SK-N-SH treated with all-trans-retinoic acid at 6 μM for 48 hours (cell line): ENCODE measurements around the gene BNIPL.

Source experiments
- ATAC-seq: fragments of 200-7000 bp; cut with Tn5 transposase; 3 replicates; pipeline ENCODE4 v1.9.1; 2020; ENCODE audit warnings: mild to moderate bottlenecking, moderate library complexity
- BACH2 ChIP-seq: fragments of 250-450 bp; sonication (Bioruptor Pico); IDR thresholded peaks from 2 replicates; pipeline ENCODE4 v1.9.0; 2021; ENCODE audit warnings: mild to moderate bottlenecking, borderline replicate concordance
- CSDC2 ChIP-seq: fragments of 250-450 bp; sonication (Bioruptor Pico); IDR thresholded peaks from 2 replicates; pipeline ENCODE4 v1.5.0; 2020; ENCODE audit warnings: mild to moderate bottlenecking, moderate library complexity
- ESRRG ChIP-seq: fragments of 250-450 bp; sonication (Bioruptor Pico); IDR thresholded peaks from 2 replicates; pipeline ENCODE4 v1.6.1; 2021; ENCODE audit warnings: mild to moderate bottlenecking
- GLIS3 ChIP-seq: fragments of 250-450 bp; sonication (Bioruptor Pico); IDR thresholded peaks from 2 replicates; pipeline ENCODE4 v1.5.0; 2020; ENCODE audit warnings: mild to moderate bottlenecking, moderate library complexity
- ISL1 ChIP-seq: fragments of 250-450 bp; sonication (Bioruptor Pico); IDR thresholded peaks from 2 replicates; pipeline ENCODE4 v2.1.2; 2022; ENCODE audit warnings: mild to moderate bottlenecking, moderate library complexity
- OSR1 ChIP-seq: fragments of 250-450 bp; sonication (Bioruptor Pico); IDR thresholded peaks from 2 replicates; pipeline ENCODE4 v1.8.0; 2022; ENCODE audit warnings: moderate library complexity, mild to moderate bottlenecking, inconsistent platforms
- PPARA ChIP-seq: fragments of 250-450 bp; sonication (Bioruptor Pico); IDR thresholded peaks from 2 replicates; pipeline ENCODE4 v1.5.0; 2020; ENCODE audit warnings: mild to moderate bottlenecking, borderline replicate concordance
- RARB ChIP-seq: fragments of 250-450 bp; sonication (Bioruptor Pico); IDR thresholded peaks from 2 replicates; pipeline ENCODE4 v1.8.0; 2021; ENCODE audit warnings: mild to moderate bottlenecking, moderate library complexity
- SNAI2 ChIP-seq: fragments of 250-450 bp; sonication (Bioruptor Pico); IDR thresholded peaks from 2 replicates; pipeline ENCODE4 v1.5.0; 2020; ENCODE audit warnings: mild to moderate bottlenecking, moderate library complexity
- TCF4 ChIP-seq: fragments of 250-450 bp; sonication (Bioruptor Pico); IDR thresholded peaks from 2 replicates; pipeline ENCODE4 v1.8.0; 2021; ENCODE audit warnings: mild to moderate bottlenecking, moderate library complexity, borderline replicate concordance
- TOX ChIP-seq: fragments of 250-450 bp; sonication (Bioruptor Pico); IDR thresholded peaks from 2 replicates; pipeline ENCODE4 v1.8.0; 2021; ENCODE audit warnings: mild to moderate bottlenecking, moderate library complexity, borderline replicate concordance
- ZC3H10 ChIP-seq: fragments of 250-450 bp; sonication (Bioruptor Pico); IDR thresholded peaks from 2 replicates; pipeline ENCODE4 v1.5.1; 2021; ENCODE audit warnings: mild to moderate bottlenecking, moderate library complexity
- ZFP3 ChIP-seq: fragments of 250-450 bp; sonication (Bioruptor Pico); IDR thresholded peaks from 2 replicates; pipeline ENCODE4 v1.5.0; 2020; ENCODE audit warnings: mild to moderate bottlenecking, moderate library complexity
- ZNF565 ChIP-seq: fragments of 450-650 bp; formaldehyde crosslinking; conservative IDR thresholded peaks from 2 replicates; pipeline ENCODE4 v1.5.0; 2020; ENCODE audit warnings: low read depth, mild to moderate bottlenecking, moderate library complexity
- ZNF70 ChIP-seq: fragments of 450-650 bp; formaldehyde crosslinking; IDR thresholded peaks from 2 replicates; pipeline ENCODE4 v1.5.0; 2020; ENCODE audit warnings: mild to moderate bottlenecking, moderate library complexity
- ZNF8 ChIP-seq: fragments of 450-650 bp; formaldehyde crosslinking; IDR thresholded peaks from 2 replicates; pipeline ENCODE4 v1.5.0; 2020; ENCODE audit warnings: mild to moderate bottlenecking, moderate library complexity
- TF ChIP-seq, protein P1 (sequence below): fragments of 250-450 bp; sonication (Bioruptor Pico); IDR thresholded peaks from 2 replicates; pipeline ENCODE4 v1.5.1; 2021; ENCODE audit warnings: mild to moderate bottlenecking, moderate library complexity
- TF ChIP-seq, protein P2 (sequence below): fragments of 250-450 bp; sonication (Bioruptor Pico); IDR thresholded peaks from 2 replicates; pipeline ENCODE4 v1.5.0; 2020; ENCODE audit warnings: mild to moderate bottlenecking, moderate library complexity
- TF ChIP-seq, protein P3 (sequence below): fragments of 250-450 bp; sonication (Bioruptor Pico); IDR thresholded peaks from 2 replicates; pipeline ENCODE4 v1.8.0; 2020; ENCODE audit warnings: mild to moderate bottlenecking, moderate library complexity, borderline replicate concordance

The BNIPL gene

DNA sequence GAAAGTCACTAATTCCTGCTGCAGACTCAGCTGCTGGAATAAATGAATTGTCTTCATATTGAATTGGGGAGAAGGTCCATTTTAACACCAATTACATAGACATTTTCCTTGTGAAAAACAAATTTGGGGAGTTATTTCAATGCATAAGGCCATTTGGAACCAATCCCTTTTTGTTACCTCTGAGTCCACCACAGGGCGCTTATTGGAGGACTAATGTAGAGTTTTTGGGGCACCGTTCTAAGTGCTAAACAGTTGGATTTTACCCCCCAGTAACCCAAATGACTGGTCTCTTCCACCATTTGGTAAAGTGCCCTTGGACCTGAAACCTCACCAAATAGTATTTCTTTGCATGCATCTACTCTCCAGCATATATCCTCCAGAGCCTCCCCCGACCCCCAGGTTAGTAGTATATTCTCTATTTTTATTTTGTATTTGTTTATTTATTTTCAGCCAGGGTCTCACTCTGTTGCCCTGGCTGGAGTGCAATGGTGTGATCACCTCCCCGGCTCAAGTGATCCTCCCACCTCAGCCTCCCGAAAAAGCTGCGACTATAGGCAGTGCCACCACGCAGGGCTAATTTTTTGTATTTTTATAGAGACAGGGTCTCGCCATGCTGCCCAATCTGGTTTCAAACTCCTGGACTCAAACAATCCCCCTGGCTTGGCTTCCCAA lies 26.6 kb upstream of the BNIPL start:
- ATAC-seq = no peak
- TF ChIP-seq ZNF70 (CRISPR knock-in tag) (no peak), ZC3H10 (CRISPR knock-in tag) (no peak), BACH2 (no peak), ESRRG (CRISPR knock-in tag) (no peak), OSR1 (CRISPR knock-in tag) (no peak), ISL1 (CRISPR knock-in tag) (no peak), ZNF565 (no peak), PPARA (CRISPR knock-in tag) (no peak), TCF4 (CRISPR knock-in tag) (no peak), SNAI2 (no peak), RARB (CRISPR knock-in tag) (no peak), ZNF8 (CRISPR knock-in tag) (no peak)
- TF ChIP-seq, protein P1, sequence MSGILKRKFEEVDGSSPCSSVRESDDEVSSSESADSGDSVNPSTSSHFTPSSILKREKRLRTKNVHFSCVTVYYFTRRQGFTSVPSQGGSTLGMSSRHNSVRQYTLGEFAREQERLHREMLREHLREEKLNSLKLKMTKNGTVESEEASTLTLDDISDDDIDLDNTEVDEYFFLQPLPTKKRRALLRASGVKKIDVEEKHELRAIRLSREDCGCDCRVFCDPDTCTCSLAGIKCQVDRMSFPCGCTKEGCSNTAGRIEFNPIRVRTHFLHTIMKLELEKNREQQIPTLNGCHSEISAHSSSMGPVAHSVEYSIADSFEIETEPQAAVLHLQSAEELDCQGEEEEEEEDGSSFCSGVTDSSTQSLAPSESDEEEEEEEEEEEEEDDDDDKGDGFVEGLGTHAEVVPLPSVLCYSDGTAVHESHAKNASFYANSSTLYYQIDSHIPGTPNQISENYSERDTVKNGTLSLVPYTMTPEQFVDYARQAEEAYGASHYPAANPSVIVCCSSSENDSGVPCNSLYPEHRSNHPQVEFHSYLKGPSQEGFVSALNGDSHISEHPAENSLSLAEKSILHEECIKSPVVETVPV (CRISPR knock-in tag) = no peak
- TF ChIP-seq, protein P2, sequence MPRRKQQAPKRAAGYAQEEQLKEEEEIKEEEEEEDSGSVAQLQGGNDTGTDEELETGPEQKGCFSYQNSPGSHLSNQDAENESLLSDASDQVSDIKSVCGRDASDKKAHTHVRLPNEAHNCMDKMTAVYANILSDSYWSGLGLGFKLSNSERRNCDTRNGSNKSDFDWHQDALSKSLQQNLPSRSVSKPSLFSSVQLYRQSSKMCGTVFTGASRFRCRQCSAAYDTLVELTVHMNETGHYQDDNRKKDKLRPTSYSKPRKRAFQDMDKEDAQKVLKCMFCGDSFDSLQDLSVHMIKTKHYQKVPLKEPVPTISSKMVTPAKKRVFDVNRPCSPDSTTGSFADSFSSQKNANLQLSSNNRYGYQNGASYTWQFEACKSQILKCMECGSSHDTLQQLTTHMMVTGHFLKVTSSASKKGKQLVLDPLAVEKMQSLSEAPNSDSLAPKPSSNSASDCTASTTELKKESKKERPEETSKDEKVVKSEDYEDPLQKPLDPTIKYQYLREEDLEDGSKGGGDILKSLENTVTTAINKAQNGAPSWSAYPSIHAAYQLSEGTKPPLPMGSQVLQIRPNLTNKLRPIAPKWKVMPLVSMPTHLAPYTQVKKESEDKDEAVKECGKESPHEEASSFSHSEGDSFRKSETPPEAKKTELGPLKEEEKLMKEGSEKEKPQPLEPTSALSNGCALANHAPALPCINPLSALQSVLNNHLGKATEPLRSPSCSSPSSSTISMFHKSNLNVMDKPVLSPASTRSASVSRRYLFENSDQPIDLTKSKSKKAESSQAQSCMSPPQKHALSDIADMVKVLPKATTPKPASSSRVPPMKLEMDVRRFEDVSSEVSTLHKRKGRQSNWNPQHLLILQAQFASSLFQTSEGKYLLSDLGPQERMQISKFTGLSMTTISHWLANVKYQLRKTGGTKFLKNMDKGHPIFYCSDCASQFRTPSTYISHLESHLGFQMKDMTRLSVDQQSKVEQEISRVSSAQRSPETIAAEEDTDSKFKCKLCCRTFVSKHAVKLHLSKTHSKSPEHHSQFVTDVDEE (CRISPR knock-in tag) = no peak

DNA sequence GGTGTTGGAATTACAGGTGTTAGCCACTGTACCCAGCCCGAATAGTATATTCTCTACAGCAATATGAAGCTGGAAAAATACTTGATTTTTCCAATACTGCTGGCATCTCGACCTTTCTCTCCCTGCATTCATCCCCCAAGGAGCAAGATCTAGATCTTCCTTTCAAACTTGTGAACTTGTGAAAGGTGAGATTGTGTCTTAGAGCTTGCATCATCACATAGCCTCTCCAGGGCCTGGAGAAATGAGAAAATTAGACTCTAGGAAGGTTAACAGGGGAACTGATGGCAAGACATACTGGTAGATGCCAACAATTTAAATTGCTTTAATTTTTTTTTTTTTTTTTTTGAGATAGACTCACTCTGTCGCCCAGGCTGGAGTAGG lies 26.1 kb upstream of the BNIPL start:
- no peak for ATAC-seq
- TF ChIP-seq OSR1 (CRISPR knock-in tag) (no peak), SNAI2 (no peak), ZNF565 (no peak), ZFP3 (CRISPR knock-in tag) (no peak), GLIS3 (CRISPR knock-in tag) (no peak), PPARA (CRISPR knock-in tag) (no peak), ZNF8 (CRISPR knock-in tag) (no peak), ZC3H10 (CRISPR knock-in tag) (no peak), TOX (CRISPR knock-in tag) (no peak)

DNA sequence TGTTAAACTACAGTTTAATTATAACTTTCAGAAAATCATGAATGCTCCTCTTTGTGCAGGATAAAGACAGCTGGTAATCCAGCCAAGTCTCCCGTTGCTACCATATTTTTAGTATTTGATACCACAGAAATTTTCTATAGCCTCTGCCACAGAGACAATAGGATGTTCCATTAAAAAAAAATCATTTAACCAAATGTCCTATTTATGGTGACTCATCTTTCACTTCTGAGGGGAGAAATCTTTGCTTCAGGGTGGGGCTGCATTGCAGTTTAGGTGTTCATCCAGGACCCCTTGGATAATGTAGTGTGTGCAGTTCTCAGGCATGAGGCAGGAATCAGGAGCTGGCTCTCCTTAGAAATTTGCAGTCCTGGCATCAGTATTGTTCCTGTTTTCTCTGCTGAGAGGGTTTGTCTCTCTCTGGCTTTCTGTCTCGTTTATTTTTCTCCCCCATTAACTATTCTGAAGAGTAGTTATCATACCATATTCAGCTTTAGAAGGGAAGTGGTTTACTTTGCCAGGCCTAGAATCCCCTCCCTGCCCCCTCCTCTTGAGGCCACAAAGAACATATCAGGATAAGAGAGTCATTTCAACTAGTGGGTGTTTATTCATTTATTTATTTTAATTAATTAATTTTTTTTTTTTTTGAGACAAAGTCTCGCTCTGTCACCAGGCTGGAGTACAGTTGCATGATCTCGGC lies 25.1 kb upstream of the BNIPL start:
- TF ChIP-seq ZNF565 (no peak), TCF4 (CRISPR knock-in tag) (no peak), ZFP3 (CRISPR knock-in tag) (no peak), CSDC2 (no peak), ZC3H10 (CRISPR knock-in tag) (no peak), PPARA (CRISPR knock-in tag) (no peak), ESRRG (CRISPR knock-in tag) (no peak), BACH2 (no peak), ISL1 (CRISPR knock-in tag) (no peak), TOX (CRISPR knock-in tag) (no peak), ZNF8 (CRISPR knock-in tag) (no peak)
- TF ChIP-seq, protein P1 (CRISPR knock-in tag) = no peak
- no peak for ATAC-seq

DNA sequence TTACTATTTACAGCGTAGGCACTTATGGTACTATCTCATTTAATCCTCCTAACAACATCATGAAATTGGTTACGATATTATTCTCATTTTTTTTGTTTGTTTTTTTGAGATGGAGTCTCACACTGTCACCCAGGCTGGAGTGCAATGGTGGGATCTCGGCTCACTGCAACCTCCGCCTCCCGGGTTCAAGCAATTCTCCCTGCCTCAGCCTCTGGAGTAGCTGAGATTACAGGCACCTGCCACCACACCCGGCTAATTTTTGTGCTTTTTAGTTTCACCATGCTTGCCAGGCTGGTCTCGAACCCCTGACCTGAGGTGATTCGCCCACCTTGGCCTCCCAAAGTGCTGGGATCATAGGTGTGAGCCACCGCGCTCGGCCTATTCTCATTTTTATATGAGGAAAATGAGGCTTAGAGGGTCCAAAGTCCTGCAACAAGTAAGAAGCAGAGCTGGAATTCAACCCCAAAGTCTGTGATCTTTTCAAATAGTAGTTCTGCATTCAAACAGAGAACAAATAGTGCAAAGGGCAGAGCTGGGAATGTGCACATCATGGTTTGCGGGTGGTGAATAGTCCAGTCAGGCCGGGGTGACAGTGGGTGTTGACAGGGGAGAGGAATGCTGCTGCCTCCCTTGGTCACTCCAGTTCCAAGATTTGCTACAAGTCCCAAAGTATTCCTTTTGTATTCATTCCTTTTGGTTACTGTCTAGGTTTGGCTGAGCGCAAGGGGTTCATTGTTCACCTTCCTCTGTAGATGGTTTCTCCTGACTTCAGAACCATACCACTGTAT lies 23.5 kb upstream of the BNIPL start:
- no peak for ATAC-seq
- TF ChIP-seq ZNF565 (no peak), TOX (CRISPR knock-in tag) (no peak)
- TF ChIP-seq, protein P3, sequence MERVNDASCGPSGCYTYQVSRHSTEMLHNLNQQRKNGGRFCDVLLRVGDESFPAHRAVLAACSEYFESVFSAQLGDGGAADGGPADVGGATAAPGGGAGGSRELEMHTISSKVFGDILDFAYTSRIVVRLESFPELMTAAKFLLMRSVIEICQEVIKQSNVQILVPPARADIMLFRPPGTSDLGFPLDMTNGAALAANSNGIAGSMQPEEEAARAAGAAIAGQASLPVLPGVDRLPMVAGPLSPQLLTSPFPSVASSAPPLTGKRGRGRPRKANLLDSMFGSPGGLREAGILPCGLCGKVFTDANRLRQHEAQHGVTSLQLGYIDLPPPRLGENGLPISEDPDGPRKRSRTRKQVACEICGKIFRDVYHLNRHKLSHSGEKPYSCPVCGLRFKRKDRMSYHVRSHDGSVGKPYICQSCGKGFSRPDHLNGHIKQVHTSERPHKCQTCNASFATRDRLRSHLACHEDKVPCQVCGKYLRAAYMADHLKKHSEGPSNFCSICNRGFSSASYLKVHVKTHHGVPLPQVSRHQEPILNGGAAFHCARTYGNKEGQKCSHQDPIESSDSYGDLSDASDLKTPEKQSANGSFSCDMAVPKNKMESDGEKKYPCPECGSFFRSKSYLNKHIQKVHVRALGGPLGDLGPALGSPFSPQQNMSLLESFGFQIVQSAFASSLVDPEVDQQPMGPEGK (CRISPR knock-in tag) = no peak
- TF ChIP-seq, all 23 proteins: peak for 0
